ENCODE measurements around the gene ATP6V0A4. TPM values are rescaled to one million over a fixed set of nuclear protein-coding genes. Genes with fewer than 3 reads are reported as not detected.

The ATP6V0A4 gene
- total and polyA plus RNA-seq, 2 of the 13 experiments (the other 11 are each of a cell fraction or from before 2014, with no cell fraction given): 0.24 to 0.25 TPM

DNA sequence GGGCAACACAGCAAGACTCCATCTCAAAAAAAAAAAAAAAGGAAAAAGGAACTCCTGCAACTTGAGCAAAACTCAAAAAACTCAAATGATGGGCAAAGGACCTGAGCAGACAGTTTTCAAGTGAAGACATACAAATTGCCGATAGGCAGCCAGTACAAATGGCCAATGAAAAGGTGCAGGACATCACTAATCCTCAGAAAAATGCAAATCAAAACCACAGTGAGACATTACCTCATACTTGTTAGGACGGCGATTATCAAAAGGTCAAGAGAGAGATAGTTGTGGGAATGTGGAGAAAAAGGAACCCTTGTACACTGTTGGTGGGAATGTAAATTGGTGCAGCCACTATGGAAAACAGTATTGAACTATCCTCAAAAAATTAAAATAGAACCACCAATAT, 113.7 kb downstream of the ATP6V0A4 start:
- H3K79me2 ChIP-seq (ENCODE audit: insufficient read depth, low read length): no peaks in the 10 kb centered on the region
- CTCF ChIA-PET (ENCODE audit: low intra/inter-chr PET ratio, low total read pairs): no interaction called here
- no peak overlapping the region for H3K4me2 ChIP-seq (ENCODE audit: low read depth, low read length)
- POLR2A ChIA-PET: no interaction called here
- FAIRE-seq: no peak
- BruUV-seq (replicated peaks): no TSS peak
- H3K9me3 ChIP-seq (ENCODE audit: low read length): no peaks in the 10 kb centered on the region
- H3K9ac ChIP-seq (ENCODE audit: insufficient read depth, low read depth, low read length): no peak overlapping the region
- 19% methylated on average over 3 of the region's 3 CpGs for WGBS (ENCODE audit: low lambda C conversion rate)
- no peak for TF ChIP-seq JUNB (CRISPR knock-in tag; IDR thresholded peaks at IDR 0.05; ENCODE audit: borderline replicate concordance)
- no peak for TF ChIP-seq ATAD3A (CRISPR knock-in tag; IDR thresholded peaks at IDR 0.05)
- TF ChIP-seq, protein P1, sequence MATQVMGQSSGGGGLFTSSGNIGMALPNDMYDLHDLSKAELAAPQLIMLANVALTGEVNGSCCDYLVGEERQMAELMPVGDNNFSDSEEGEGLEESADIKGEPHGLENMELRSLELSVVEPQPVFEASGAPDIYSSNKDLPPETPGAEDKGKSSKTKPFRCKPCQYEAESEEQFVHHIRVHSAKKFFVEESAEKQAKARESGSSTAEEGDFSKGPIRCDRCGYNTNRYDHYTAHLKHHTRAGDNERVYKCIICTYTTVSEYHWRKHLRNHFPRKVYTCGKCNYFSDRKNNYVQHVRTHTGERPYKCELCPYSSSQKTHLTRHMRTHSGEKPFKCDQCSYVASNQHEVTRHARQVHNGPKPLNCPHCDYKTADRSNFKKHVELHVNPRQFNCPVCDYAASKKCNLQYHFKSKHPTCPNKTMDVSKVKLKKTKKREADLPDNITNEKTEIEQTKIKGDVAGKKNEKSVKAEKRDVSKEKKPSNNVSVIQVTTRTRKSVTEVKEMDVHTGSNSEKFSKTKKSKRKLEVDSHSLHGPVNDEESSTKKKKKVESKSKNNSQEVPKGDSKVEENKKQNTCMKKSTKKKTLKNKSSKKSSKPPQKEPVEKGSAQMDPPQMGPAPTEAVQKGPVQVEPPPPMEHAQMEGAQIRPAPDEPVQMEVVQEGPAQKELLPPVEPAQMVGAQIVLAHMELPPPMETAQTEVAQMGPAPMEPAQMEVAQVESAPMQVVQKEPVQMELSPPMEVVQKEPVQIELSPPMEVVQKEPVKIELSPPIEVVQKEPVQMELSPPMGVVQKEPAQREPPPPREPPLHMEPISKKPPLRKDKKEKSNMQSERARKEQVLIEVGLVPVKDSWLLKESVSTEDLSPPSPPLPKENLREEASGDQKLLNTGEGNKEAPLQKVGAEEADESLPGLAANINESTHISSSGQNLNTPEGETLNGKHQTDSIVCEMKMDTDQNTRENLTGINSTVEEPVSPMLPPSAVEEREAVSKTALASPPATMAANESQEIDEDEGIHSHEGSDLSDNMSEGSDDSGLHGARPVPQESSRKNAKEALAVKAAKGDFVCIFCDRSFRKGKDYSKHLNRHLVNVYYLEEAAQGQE (IDR thresholded peaks at IDR 0.05; ENCODE audit: borderline replicate concordance in 1 of 2, low read depth in 1 of 2, low read length in 2 of 2): no peak
- TF ChIP-seq, protein P2, sequence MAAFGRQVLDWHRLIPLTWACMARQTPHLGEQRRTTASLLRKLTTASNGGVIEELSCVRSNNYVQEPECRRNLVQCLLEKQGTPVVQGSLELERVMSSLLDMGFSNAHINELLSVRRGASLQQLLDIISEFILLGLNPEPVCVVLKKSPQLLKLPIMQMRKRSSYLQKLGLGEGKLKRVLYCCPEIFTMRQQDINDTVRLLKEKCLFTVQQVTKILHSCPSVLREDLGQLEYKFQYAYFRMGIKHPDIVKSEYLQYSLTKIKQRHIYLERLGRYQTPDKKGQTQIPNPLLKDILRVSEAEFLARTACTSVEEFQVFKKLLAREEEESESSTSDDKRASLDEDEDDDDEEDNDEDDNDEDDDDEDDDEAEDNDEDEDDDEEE (CRISPR knock-in tag; IDR thresholded peaks at IDR 0.05): no peak
- no peak for TF ChIP-seq ZFYVE20 (CRISPR knock-in tag; IDR thresholded peaks at IDR 0.05; ENCODE audit: borderline replicate concordance, low read depth)
- no peak for TF ChIP-seq KLF6 (CRISPR knock-in tag; IDR thresholded peaks at IDR 0.05)
- no peak for TF ChIP-seq DR1 (CRISPR knock-in tag; IDR thresholded peaks at IDR 0.05)
- intact Hi-C loops (cut with micrococcal nuclease; ENCODE audit: unreplicated experiment): no loop called here
- H3K27me3 ChIP-seq (ENCODE audit: control insufficient read depth in 1 of 2, insufficient read depth in 2 of 2, low read length in 2 of 2): no peaks in the 10 kb centered on the region
- H3K36me3 ChIP-seq (replicated peaks in 1 of 2; ENCODE audit: control insufficient read depth in 1 of 2, insufficient read depth in 2 of 2, low read length in 2 of 2): no peaks in the 10 kb centered on the region
- no peak for DNase-seq (ENCODE audit: low spot score)
- no peaks in the 10 kb centered on the region for H4K20me1 ChIP-seq (ENCODE audit: insufficient read depth, low read length)
- no peak overlapping the region for H3K27ac ChIP-seq (ENCODE audit: extremely low read length, insufficient read depth, low read length)
- no peak overlapping the region for H3K4me3 ChIP-seq (replicated peaks in 1 of 3; ENCODE audit: insufficient read depth in 1 of 3, low read depth in 2 of 3, low read length in 3 of 3)
- no peak overlapping the region for H2AFZ ChIP-seq (ENCODE audit: low read length)
- no peak for ATAC-seq
- in situ Hi-C loops (cut with HindIII; ENCODE audit: extremely low pct_ligation_motif_present, low pct_unique_long_range_greater_than_20kb): no loop called here
- peaks cover 8% of the 10 kb centered on the region; the same call in 1 of the 2 replicates for H3K4me1 ChIP-seq (ENCODE audit: insufficient read depth, low read length)

All from HepG2 (cell line).